ENCODE measurements around the gene TWSG1. TPM values are rescaled to one million over a fixed set of nuclear protein-coding genes. Genes with fewer than 3 reads are reported as not detected.

The TWSG1 gene
- total and polyA plus RNA-seq, 2 of the 13 experiments (the other 11 are each of a cell fraction or from before 2014, with no cell fraction given), result 6.6 to 9.4 TPM

- no peak for TF ChIP-seq HNRNPK (IDR thresholded peaks at IDR 0.05; ENCODE audit: low read depth, low read length, poor library complexity, severe bottlenecking)
- TF ChIP-seq CEBPB (IDR thresholded peaks at IDR 0.05; ENCODE audit: borderline replicate concordance, low read depth, low read length), result no peak
- TF ChIP-seq U2AF2 (IDR thresholded peaks at IDR 0.05; ENCODE audit: low read depth, low read length), result no peak
- TF ChIP-seq TP53 (CRISPR knock-in tag; conservative IDR thresholded peaks at IDR 0.05), result no peak
- TF ChIP-seq KDM4B (CRISPR knock-in tag; IDR thresholded peaks at IDR 0.05), result no peak
- TF ChIP-seq ZNF597 (CRISPR knock-in tag; IDR thresholded peaks at IDR 0.05), result no peak
- TF ChIP-seq STAT6 (CRISPR knock-in tag; IDR thresholded peaks at IDR 0.05; ENCODE audit: borderline replicate concordance), result no peak
- no peak for TF ChIP-seq KDM5A (IDR thresholded peaks at IDR 0.05; ENCODE audit: borderline replicate concordance, low read length)
- TF ChIP-seq SP1 (IDR thresholded peaks at IDR 0.05), result no peak
- TF ChIP-seq SP1 (CRISPR knock-in tag; IDR thresholded peaks at IDR 0.05), result no peak
- TF ChIP-seq SRY (CRISPR knock-in tag; IDR thresholded peaks at IDR 0.05), result no peak
- TF ChIP-seq HMG20A (CRISPR knock-in tag; IDR thresholded peaks at IDR 0.05; ENCODE audit: borderline replicate concordance), result no peak
- no peak for TF ChIP-seq IKZF5 (CRISPR knock-in tag; IDR thresholded peaks at IDR 0.05)
- TF ChIP-seq ZNF784 (CRISPR knock-in tag; IDR thresholded peaks at IDR 0.05; ENCODE audit: borderline replicate concordance), result 0 out of 2 replicates have a peak, but pooled peaks have one; percentile 24
- no peak for TF ChIP-seq FOSL1 (CRISPR knock-in tag; IDR thresholded peaks at IDR 0.05; ENCODE audit: borderline replicate concordance)
- no peak for TF ChIP-seq ZNF781 (CRISPR knock-in tag; IDR thresholded peaks at IDR 0.05; ENCODE audit: borderline replicate concordance, not compliant biosample characterization)
- TF ChIP-seq ZNF740 (CRISPR knock-in tag; IDR thresholded peaks at IDR 0.05), result no peak
- no peak for TF ChIP-seq PBX2 (CRISPR knock-in tag; IDR thresholded peaks at IDR 0.05)
- no peak for TF ChIP-seq GMEB1 (CRISPR knock-in tag; IDR thresholded peaks at IDR 0.05; ENCODE audit: borderline replicate concordance)
Observed at GRCh38 chr18:9334973-9335696, 562 bp downstream of the TWSG1 start (continued).

Data from HepG2 (cell line).